Tibial nerve (tissue), 4 donors: ENCODE measurements around the gene DGCR8.

Experiments
- CTCF ChIP-seq, 5 experiments: fragments of 200-600 bp in 3 of 5; fragments of 450-650 bp in 2 of 5; sonication (generic) in 3 of 5; IDR thresholded peaks; one replicate each; pipeline ENCODE4 v1.5.1; 2016 to 2019; ENCODE audit warnings: antibody characterized with exemption in 5 of 5, mild to moderate bottlenecking in 3 of 5, moderate library complexity in 2 of 5
- EP300 ChIP-seq, 2 donors: sonication (generic); formaldehyde crosslinking; IDR thresholded peaks; one replicate each; pipeline ENCODE4 v1.6.1; 2017; ENCODE audit warnings: antibody characterized with exemption in 2 of 2, mild to moderate bottlenecking in 1 of 2
- POLR2A ChIP-seq, 2 donors: fragments of 450-650 bp; IDR thresholded peaks; one replicate each; pipeline ENCODE4 v1.6.1; 2017; ENCODE audit warnings: antibody characterized with exemption in 2 of 2, mild to moderate bottlenecking in 2 of 2, moderate library complexity in 2 of 2

DNA sequence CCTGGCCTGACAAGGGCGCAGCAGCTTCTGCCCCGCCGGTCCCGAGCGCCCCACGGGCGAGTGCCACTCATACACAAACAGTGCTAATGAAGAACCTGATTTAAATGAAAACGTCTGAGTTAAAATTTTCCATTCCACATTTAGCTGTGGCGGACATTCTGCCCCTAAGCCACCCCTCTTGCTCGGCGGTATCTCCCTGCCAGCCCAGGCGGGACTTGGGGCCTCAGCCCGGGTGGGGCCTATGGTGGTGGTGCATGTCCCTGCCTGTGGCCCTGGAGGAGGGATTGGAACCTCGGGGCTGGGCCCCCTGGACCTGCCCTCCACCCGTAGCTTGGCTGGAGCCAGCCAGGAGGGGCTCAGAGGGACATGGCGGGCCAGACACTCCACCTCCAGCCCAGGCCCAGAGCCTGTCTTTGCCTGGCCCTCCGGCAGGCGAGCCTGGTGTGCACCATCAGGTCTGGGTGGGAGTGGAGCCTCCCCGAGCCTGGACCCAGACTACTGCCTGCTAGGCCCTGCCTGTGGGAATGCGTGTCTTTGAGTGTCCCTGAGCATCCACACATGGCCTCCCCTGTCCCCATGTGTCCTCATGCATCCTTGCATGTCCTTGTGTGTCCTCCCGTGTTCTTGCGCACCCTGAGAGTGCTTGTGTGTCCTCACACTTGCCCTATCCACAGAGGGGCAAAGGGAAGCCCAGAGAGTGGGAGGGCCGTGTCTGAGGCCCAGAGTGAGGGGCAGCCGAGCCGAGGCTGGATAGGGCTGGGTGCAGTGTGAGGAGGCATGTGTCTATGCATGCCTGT, 56.0 kb downstream of the DGCR8 start:
- TF ChIP-seq CTCF (IDR thresholded peaks at IDR 0.05) (no peak), EP300 (IDR thresholded peaks at IDR 0.05) (no peak), POLR2A (IDR thresholded peaks at IDR 0.05) (no peak)
